GM06990 (cell line): ENCODE measurements around the gene HCN2.

ENCODE experiments used
- DNase-seq: peaks from one replicate; pipeline ENCODE4 v3.0.0-alpha.2; 2011; ENCODE audit not compliant: insufficient read length; ENCODE audit errors: extremely low read depth
- H3K27me3 ChIP-seq: replicated peaks from 2 replicates; pipeline ENCODE4 v1.6.0; 2011; ENCODE audit warnings: low read length; ENCODE audit not compliant: control insufficient read depth, insufficient read depth
- H3K36me3 ChIP-seq: 2 replicates; pipeline ENCODE4 v1.5.1; 2011; ENCODE audit warnings: low read length; ENCODE audit not compliant: control insufficient read depth, insufficient read depth
- H3K4me3 ChIP-seq: replicated peaks from 2 replicates; pipeline ENCODE4 v1.5.1; 2011; ENCODE audit warnings: low read depth, mild to moderate bottlenecking, control low read depth, low read length
- CTCF ChIP-seq: IDR thresholded peaks from 2 replicates; pipeline ENCODE4 v1.5.1; 2011; ENCODE audit warnings: low read length, control low read depth, mild to moderate bottlenecking, inconsistent platforms; ENCODE audit not compliant: insufficient read depth, poor library complexity, severe bottlenecking

HCN2 gene

GRCh38 chr19:662962-663681 lies 73.4 kb downstream of the HCN2 start, which contains the start of gene RNF126:
RNF126 (minus strand) TSS chr19:663214; CDS start chr19:663121, 93 bp downstream.
- Histone ChIP-seq H3K27me3 (no peaks in the 10 kb centered on the region), H3K4me3 (peak within 1 kb of the TSS; percentile 97), H3K36me3 (peaks cover 8% of the 10 kb centered on the region)
- DNase-seq: peak; percentile 96
- no peak for TF ChIP-seq CTCF

GRCh38 chr19:663682-664117 lies 74.0 kb downstream of the HCN2 start:
- Histone ChIP-seq H3K4me3 (peak overlapping the region; percentile 52), H3K27me3 (no peaks in the 10 kb centered on the region), H3K36me3 (peaks cover 3% of the 10 kb centered on the region)
- no peak for TF ChIP-seq CTCF
- no peak for DNase-seq

GRCh38 chr19:664913-665443 lies 75.3 kb downstream of the HCN2 start:
- DNase-seq: peak; percentile 81
- no peaks in the 10 kb centered on the region for H3K27me3 ChIP-seq
- peak; percentile 96 for TF ChIP-seq CTCF
- no peak overlapping the region for H3K4me3 ChIP-seq
- no peaks in the 10 kb centered on the region for H3K36me3 ChIP-seq
